PC-9 (cell line): ENCODE measurements around the gene DACT2. TPM values are rescaled to one million over a fixed set of nuclear protein-coding genes. Genes with fewer than 3 reads are reported as not detected.

Experiments
- BruUV-seq: library from RNA; stranded (reverse); fragments of 400-500 nt; replicated peaks from 2 replicates; lab custom pipeline; 2021; lab: Mats Ljungman, UMichigan
- CTCF ChIA-PET: fragments of 300-600 bp; sonication (Branson Sonifier 250); formaldehyde crosslinking; loops from one replicate; lab custom pipeline; 2022; ENCODE audit warnings: antibody characterized with exemption; lab: Charles Lee
- POLR2A ChIA-PET: fragments of 300-600 bp; sonication (Branson Sonifier 250); formaldehyde crosslinking; loops from one replicate; lab custom pipeline; 2022; ENCODE audit warnings: antibody characterized with exemption; ENCODE audit not compliant: unreplicated experiment; lab: Charles Lee
- DNase-seq, 2 experiments: peaks; one replicate each; pipeline versions ENCODE4 v3.0.0 to v3.0.0-alpha.2; 2015 to 2022; ENCODE audit warnings: mixed read lengths in 1 of 2
- H2AFZ ChIP-seq: fragments of 200-600 bp; sonication (generic); 2 replicates; pipeline ENCODE4 v1.8.1; 2017; ENCODE audit warnings: antibody characterized with exemption
- H3F3A ChIP-seq: fragments of 200-600 bp; sonication (generic); 2 replicates; pipeline ENCODE4 v1.8.1; 2017; ENCODE audit warnings: antibody characterized with exemption, mild to moderate bottlenecking, low read depth; ENCODE audit not compliant: insufficient read depth
- H3K27ac ChIP-seq: fragments of 200-600 bp; sonication (generic); 2 replicates; pipeline ENCODE4 v1.6.1; 2016; ENCODE audit warnings: mixed run types
- H3K27me3 ChIP-seq: fragments of 200-600 bp; sonication (generic); 2 replicates; pipeline ENCODE4 v1.6.1; 2016; ENCODE audit warnings: low read depth, mixed run types; ENCODE audit not compliant: insufficient read depth
- H3K36me3 ChIP-seq: fragments of 200-600 bp; sonication (generic); 2 replicates; pipeline ENCODE4 v1.6.1; 2016; ENCODE audit warnings: low read depth, mixed run types
- H3K4me1 ChIP-seq: fragments of 200-600 bp; sonication (generic); replicated peaks from 2 replicates; pipeline ENCODE4 v1.6.1; 2016; ENCODE audit warnings: mixed run types; ENCODE audit not compliant: insufficient read depth
- H3K4me2 ChIP-seq: fragments of 200-600 bp; sonication (generic); 2 replicates; pipeline ENCODE4 v1.6.1; 2017; ENCODE audit warnings: mixed run types
- H3K4me3 ChIP-seq: fragments of 200-600 bp; sonication (generic); 2 replicates; pipeline ENCODE4 v1.6.1; 2016; ENCODE audit warnings: mixed run types
- H3K79me2 ChIP-seq: fragments of 200-600 bp; sonication (generic); 2 replicates; pipeline ENCODE4 v1.6.1; 2017; ENCODE audit warnings: low read depth, mixed run types
- H3K9me2 ChIP-seq: fragments of 200-600 bp; sonication (generic); 2 replicates; pipeline ENCODE4 v1.8.1; 2017; ENCODE audit warnings: mild to moderate bottlenecking; ENCODE audit not compliant: insufficient read depth
- H3K9me3 ChIP-seq: fragments of 200-600 bp; sonication (generic); 2 replicates; pipeline ENCODE4 v1.8.1; 2016; ENCODE audit warnings: low read depth; ENCODE audit not compliant: insufficient read depth
- H4K20me1 ChIP-seq: fragments of 200-600 bp; sonication (generic); 2 replicates; pipeline ENCODE4 v1.8.1; 2017; ENCODE audit not compliant: insufficient read depth
- EZH2 ChIP-seq: fragments of 200-600 bp; sonication (generic); IDR thresholded peaks from 2 replicates; pipeline ENCODE4 v1.8.0; 2017; ENCODE audit warnings: antibody characterized with exemption, low read depth
- intact Hi-C: fragments of 100-400 bp; cut with micrococcal nuclease; formaldehyde crosslinking; loops from one replicate; pipeline ENCODE4 v1.10.0; 2022; ENCODE audit not compliant: unreplicated experiment
- total RNA-seq: library from RNA; stranded (reverse); gene quantifications from 2 replicates; pipeline ENCODE4 v1.2.3, GENCODE V29; 2021
- TF ChIP-seq, protein P1 (sequence below): fragments of 200-600 bp; sonication (generic); conservative IDR thresholded peaks from 2 replicates; pipeline ENCODE4 v1.6.1; 2017; ENCODE audit warnings: mixed run types, antibody characterized with exemption, mild to moderate bottlenecking, moderate library complexity

DACT2 gene
- total RNA-seq, 1 experiment from 2014 or later, result not detected

DNA sequence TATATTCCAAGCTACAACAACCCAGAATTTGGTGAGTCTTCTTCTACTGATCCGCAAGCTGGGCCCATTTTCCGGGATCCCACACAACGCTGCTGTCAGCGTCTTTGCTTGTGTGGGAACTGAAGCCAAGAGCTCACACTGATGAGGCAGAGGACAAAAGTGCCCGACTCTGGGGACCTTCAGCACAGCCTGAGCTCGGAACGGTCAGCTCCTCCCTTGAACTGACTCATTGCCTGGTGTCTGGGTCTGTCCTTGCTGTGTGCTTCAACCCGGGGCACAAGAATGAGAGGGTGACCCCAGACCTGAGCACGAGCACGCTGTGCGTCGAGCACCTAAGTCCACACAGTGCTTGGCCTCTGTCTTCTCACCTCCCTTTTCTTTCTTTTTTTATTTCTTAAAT, 33.5 kb downstream of the DACT2 start:
- H2AFZ ChIP-seq, result no peak overlapping the region
- H3K4me2 ChIP-seq, result no peak overlapping the region
- H3F3A ChIP-seq, result no peaks in the 10 kb centered on the region
- H3K79me2 ChIP-seq, result no peaks in the 10 kb centered on the region
- no peaks in the 10 kb centered on the region for H3K9me2 ChIP-seq
- no peak for DNase-seq
- H3K4me1 ChIP-seq, result no peaks in the 10 kb centered on the region
- no peaks in the 10 kb centered on the region for H4K20me1 ChIP-seq
- H3K27me3 ChIP-seq, result peaks cover 88% of the 10 kb centered on the region
- no peaks in the 10 kb centered on the region for H3K9me3 ChIP-seq
- no peak overlapping the region for H3K4me3 ChIP-seq
- intact Hi-C loops, result no loop called here
- no peaks in the 10 kb centered on the region for H3K36me3 ChIP-seq
- TF ChIP-seq, protein P1, sequence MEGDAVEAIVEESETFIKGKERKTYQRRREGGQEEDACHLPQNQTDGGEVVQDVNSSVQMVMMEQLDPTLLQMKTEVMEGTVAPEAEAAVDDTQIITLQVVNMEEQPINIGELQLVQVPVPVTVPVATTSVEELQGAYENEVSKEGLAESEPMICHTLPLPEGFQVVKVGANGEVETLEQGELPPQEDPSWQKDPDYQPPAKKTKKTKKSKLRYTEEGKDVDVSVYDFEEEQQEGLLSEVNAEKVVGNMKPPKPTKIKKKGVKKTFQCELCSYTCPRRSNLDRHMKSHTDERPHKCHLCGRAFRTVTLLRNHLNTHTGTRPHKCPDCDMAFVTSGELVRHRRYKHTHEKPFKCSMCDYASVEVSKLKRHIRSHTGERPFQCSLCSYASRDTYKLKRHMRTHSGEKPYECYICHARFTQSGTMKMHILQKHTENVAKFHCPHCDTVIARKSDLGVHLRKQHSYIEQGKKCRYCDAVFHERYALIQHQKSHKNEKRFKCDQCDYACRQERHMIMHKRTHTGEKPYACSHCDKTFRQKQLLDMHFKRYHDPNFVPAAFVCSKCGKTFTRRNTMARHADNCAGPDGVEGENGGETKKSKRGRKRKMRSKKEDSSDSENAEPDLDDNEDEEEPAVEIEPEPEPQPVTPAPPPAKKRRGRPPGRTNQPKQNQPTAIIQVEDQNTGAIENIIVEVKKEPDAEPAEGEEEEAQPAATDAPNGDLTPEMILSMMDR, result no peak
- no TSS peak for BruUV-seq
- H3K27ac ChIP-seq, result no peak overlapping the region
- POLR2A ChIA-PET, result no interaction called here
- CTCF ChIA-PET, result no interaction called here

DNA sequence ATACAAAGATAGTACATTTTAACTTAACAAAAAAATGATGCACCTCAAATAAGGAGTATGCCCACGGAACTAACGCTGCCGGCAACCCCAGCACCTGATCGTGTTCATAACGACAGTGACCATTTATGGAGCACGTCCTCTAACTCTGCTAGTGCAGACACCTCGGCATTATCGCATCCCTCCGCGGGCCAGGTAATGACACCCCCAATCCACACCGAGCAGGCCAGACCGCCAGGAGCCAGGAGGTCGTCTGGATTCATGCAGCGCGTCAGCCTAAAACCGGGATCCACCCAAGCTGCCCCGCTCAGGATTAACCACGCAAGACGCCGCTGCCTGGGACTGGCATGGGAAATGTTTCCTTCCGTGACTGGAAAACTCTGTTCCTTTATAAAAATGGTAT, 34.1 kb downstream of the DACT2 start:
- POLR2A ChIA-PET, result no interaction called here
- intact Hi-C loops, result no loop called here
- Histone ChIP-seq H3K4me2 (no peak overlapping the region), H4K20me1 (no peaks in the 10 kb centered on the region), H3K27ac (no peak overlapping the region), H3K4me3 (no peak overlapping the region), H3K79me2 (no peaks in the 10 kb centered on the region), H3K36me3 (no peaks in the 10 kb centered on the region), H3K9me3 (no peaks in the 10 kb centered on the region), H3K4me1 (no peaks in the 10 kb centered on the region), H2AFZ (no peak overlapping the region), H3K27me3 (peaks cover 93% of the 10 kb centered on the region), H3K9me2 (no peaks in the 10 kb centered on the region), H3F3A (no peaks in the 10 kb centered on the region)
- TF ChIP-seq, protein P1, result no peak
- TF ChIP-seq EZH2, result no peak
- CTCF ChIA-PET, result no interaction called here
- no peak for DNase-seq
- no TSS peak for BruUV-seq

DNA sequence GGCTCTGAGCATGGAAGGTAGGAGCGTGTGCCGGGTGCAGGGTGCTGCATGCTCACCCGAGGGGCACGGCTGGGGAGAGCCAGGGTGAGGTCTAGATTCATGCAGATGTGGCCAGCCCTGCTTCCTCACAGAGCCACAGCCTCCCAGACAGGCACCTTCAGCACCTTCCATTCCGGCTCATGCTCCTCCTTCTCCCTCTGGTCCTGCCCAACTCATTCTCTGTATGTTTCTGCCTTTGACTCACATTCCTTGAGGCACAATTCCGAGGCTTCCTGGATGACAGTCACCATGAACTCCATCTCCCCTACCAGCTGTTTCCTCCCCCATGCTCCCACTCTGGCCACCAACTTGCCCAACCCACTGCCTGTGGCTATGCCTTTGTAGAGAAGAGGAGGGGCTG, 35.4 kb downstream of the DACT2 start:
- no peaks in the 10 kb centered on the region for H3F3A ChIP-seq
- H3K4me1 ChIP-seq, result no peaks in the 10 kb centered on the region
- no peaks in the 10 kb centered on the region for H3K9me3 ChIP-seq
- no peaks in the 10 kb centered on the region for H3K9me2 ChIP-seq
- TF ChIP-seq, protein P1, result no peak
- no peak for TF ChIP-seq EZH2
- H3K4me3 ChIP-seq, result no peak overlapping the region
- no peak overlapping the region for H3K4me2 ChIP-seq
- H3K36me3 ChIP-seq, result no peaks in the 10 kb centered on the region
- H3K27ac ChIP-seq, result no peak overlapping the region
- POLR2A ChIA-PET, result no interaction called here
- H3K27me3 ChIP-seq, result peaks cover 93% of the 10 kb centered on the region
- H3K79me2 ChIP-seq, result no peaks in the 10 kb centered on the region
- DNase-seq, result no peak
- H4K20me1 ChIP-seq, result no peaks in the 10 kb centered on the region
- intact Hi-C loops, result no loop called here
- CTCF ChIA-PET, result no interaction called here
- BruUV-seq, result no TSS peak
- no peak overlapping the region for H2AFZ ChIP-seq
